WERI-Rb-1 (cell line): ENCODE results near the gene HOXD13.

Source experiments
- DNase-seq: peaks from one replicate; pipeline ENCODE4 v3.0.0-alpha.2; 2020
- H3K27ac ChIP-seq: fragments of 250-450 bp; sonication (Bioruptor Pico); 2 replicates; pipeline ENCODE4 v1.5.1; 2020; ENCODE audit warnings: mild to moderate bottlenecking, moderate library complexity
- H3K27me3 ChIP-seq: fragments of 250-450 bp; sonication (Bioruptor Pico); 2 replicates; pipeline ENCODE4 v1.5.1; 2021; ENCODE audit warnings: mild to moderate bottlenecking, low read depth, moderate library complexity; ENCODE audit not compliant: insufficient read depth, severe bottlenecking
- H3K36me3 ChIP-seq: fragments of 250-450 bp; sonication (Bioruptor Pico); 2 replicates; pipeline ENCODE4 v1.5.1; 2020; ENCODE audit warnings: mild to moderate bottlenecking, moderate library complexity
- H3K4me3 ChIP-seq: 2 replicates; pipeline ENCODE4 v1.5.1; 2011; ENCODE audit warnings: low read depth, mild to moderate bottlenecking, control low read depth, low read length
- H3K9me3 ChIP-seq: fragments of 250-450 bp; sonication (Bioruptor Pico); 2 replicates; pipeline ENCODE4 v1.5.1; 2021; ENCODE audit warnings: mild to moderate bottlenecking, moderate library complexity; ENCODE audit not compliant: severe bottlenecking
- TF ChIP-seq, protein P1 (sequence below): IDR thresholded peaks from 2 replicates; pipeline ENCODE4 v1.5.1; 2011; ENCODE audit warnings: low read depth, mild to moderate bottlenecking, control low read depth, inconsistent platforms, low read length

Gene HOXD13

DNA sequence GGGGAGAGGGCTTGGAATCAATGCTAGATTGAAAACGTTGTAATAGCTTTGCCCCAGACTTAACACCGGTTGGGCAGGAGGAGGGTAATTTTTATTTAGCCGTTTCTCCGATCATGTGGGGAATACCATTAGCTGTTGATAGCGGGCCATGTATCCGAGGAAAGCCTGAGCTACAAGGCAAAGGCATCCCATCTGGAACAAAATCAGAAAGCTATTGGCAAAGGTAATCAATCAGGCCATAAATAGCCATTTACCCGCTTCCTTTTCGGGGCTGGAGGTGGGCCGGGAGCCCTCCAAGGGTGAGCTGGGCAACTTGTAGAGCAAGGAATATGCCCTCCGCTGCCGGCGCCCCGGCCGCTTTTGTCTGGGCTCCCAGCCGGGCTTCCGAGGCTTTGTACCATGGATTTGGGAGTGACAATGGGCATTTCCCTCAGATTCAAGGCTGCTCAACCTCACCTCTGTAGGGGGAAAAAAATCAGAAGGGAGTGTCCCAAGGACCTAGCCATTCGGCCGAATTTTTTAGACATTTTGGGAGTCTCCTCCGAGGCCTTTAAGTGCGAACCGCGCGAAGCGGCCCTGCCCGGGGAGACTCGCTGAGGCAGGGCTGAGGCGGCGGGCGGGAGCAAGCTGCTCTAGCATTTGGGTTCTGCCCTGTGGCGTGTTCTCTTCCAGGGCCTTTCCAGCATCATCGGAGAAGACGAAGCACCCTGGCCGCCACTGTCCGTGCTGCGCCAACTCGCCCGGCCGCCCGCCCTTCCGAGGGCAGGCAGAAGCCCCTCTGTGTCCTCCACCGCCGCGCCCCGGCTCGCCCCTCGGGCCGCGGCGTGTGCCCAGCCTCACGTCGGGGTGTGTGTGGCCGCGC, 28.9 kb downstream of the HOXD13 start:
- DNase-seq = no peak
- Histone ChIP-seq H3K27me3 (peaks cover 98% of the 10 kb centered on the region), H3K9me3 (peaks cover 18% of the 10 kb centered on the region), H3K36me3 (no peaks in the 10 kb centered on the region), H3K27ac (no peak overlapping the region), H3K4me3 (no peak overlapping the region)
- TF ChIP-seq, protein P1, sequence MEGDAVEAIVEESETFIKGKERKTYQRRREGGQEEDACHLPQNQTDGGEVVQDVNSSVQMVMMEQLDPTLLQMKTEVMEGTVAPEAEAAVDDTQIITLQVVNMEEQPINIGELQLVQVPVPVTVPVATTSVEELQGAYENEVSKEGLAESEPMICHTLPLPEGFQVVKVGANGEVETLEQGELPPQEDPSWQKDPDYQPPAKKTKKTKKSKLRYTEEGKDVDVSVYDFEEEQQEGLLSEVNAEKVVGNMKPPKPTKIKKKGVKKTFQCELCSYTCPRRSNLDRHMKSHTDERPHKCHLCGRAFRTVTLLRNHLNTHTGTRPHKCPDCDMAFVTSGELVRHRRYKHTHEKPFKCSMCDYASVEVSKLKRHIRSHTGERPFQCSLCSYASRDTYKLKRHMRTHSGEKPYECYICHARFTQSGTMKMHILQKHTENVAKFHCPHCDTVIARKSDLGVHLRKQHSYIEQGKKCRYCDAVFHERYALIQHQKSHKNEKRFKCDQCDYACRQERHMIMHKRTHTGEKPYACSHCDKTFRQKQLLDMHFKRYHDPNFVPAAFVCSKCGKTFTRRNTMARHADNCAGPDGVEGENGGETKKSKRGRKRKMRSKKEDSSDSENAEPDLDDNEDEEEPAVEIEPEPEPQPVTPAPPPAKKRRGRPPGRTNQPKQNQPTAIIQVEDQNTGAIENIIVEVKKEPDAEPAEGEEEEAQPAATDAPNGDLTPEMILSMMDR = no peak

DNA sequence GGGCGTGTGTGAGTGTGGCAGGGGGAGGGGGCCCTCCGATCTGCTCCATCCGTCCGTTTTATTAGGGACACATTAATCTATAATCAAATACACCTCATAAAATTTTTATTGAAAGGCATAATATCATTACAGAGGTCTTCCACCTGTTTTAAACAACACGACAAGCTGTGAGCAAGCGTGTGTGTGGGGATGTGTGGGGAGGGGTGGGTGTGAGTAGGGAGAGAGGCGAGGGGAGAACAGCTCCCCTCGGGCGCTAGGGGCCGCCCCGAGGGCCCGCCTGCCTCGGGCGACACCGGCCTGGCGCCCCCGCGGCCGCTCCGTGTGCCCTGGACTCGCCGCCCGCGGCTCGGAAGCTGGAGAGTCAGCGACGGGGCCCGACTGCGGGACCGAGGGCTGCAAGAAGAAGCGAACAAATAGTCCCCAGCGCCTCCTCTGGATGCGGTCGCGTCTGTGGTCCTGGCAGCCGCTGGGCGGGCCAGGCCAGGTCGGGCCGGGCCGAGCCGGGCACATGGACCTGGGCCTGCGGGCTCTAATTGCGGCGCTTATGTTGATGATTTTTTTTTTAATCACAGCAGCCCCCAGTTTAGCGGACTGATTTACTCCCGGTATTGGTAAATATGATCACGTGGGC, 29.6 kb downstream of the HOXD13 start:
- H3K4me3 ChIP-seq = peak overlapping the region; percentile 44

DNA sequence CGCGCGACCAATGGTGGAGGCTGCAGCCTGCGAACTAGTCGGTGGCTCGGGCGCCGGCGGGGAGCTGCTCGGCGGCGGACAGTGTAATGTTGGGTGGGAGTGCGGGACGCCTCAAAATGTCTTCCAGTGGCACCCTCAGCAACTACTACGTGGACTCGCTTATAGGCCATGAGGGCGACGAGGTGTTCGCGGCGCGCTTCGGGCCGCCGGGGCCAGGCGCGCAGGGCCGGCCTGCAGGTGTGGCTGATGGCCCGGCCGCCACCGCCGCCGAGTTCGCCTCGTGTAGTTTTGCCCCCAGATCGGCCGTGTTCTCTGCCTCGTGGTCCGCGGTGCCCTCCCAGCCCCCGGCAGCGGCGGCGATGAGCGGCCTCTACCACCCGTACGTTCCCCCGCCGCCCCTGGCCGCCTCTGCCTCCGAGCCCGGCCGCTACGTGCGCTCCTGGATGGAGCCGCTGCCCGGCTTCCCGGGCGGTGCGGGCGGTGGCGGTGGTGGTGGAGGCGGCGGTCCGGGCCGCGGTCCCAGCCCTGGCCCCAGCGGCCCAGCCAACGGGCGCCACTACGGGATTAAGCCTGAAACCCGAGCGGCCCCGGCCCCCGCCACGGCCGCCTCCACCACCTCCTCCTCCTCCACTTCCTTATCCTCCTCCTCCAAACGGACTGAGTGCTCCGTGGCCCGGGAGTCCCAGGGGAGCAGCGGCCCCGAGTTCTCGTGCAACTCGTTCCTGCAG, 30.3 kb downstream of the HOXD13 start, which contains the start of gene HOXD9:
HOXD9 (plus strand) TSS at position 37 of the 728 bp plus-strand sequence; CDS start at position 87, 50 bp downstream.
- Histone ChIP-seq H3K36me3 (no peaks in the 10 kb centered on the region), H3K27ac (peak within 1 kb of the TSS; percentile 27; the same call in 1 of the 2 replicates), H3K4me3 (peak within 1 kb of the TSS; percentile 44), H3K27me3 (peaks cover 98% of the 10 kb centered on the region), H3K9me3 (peaks cover 7% of the 10 kb centered on the region)
- TF ChIP-seq, protein P1 = no peak
- DNase-seq = peak; percentile 61

More for the DNA sequence above, 29.6 kb downstream of the HOXD13 start:
- Histone ChIP-seq H3K9me3 (peaks cover 11% of the 10 kb centered on the region), H3K36me3 (no peaks in the 10 kb centered on the region), H3K27me3 (peaks cover 98% of the 10 kb centered on the region), H3K27ac (no peak overlapping the region)
- DNase-seq = no peak
- TF ChIP-seq, protein P1 = no peak

DNA sequence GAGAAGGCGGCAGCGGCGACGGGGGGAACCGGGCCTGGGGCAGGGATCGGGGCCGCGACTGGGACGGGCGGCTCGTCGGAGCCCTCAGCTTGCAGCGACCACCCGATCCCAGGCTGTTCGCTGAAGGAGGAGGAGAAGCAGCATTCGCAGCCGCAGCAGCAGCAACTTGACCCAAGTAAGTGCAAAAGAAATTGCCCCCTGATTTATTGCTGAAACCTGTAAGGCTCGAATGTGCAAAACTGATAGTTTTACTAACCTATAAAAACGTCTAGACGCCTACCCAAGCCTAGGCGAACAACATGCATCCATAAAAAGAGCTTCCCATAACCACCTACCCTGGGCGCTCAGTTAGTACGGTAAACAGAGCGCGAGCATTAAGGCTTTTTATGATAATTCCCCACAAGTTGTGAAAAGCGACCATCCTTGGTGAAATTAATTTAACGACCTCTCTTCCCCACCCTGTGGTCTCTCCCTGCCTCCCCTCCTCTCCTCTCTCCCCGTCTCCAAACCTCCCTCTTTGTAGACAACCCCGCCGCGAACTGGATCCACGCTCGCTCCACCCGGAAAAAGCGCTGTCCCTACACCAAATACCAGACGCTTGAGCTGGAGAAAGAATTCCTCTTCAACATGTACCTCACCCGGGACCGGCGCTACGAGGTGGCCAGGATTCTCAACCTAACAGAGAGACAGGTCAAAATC, 31.0 kb downstream of the HOXD13 start:
- Histone ChIP-seq H3K9me3 (peaks cover 7% of the 10 kb centered on the region), H3K27ac (no peak overlapping the region), H3K4me3 (peak overlapping the region; percentile 44; the same call in 1 of the 2 replicates), H3K36me3 (no peaks in the 10 kb centered on the region), H3K27me3 (peaks cover 98% of the 10 kb centered on the region)
- no peak for DNase-seq
- TF ChIP-seq, protein P1 = no peak
